Measurements from ENCODE around the gene ISOC1. TPM values are rescaled to one million over a fixed set of nuclear protein-coding genes. Genes with fewer than 3 reads are reported as not detected.

The ISOC1 gene
- total RNA-seq = 16.2 and 18.2 TPM in 2 replicates

GRCh38 chr5:129094087-129094923 lies at the start of gene ISOC1:
Gene ISOC1, plus strand, starts transcription at chr5:129094749. Its CDS starts 18 bp downstream, at chr5:129094767.

Other genes starting within 250 kb of the ISOC1 start
- gene SLC27A6, start 129.3 kb upstream of the ISOC1 start, total RNA-seq = 0.15 and 0.17 TPM in 2 replicates